Tibial nerve (tissue), 4 donors: ENCODE results near the gene TAF12.
"Not testable (repeated sequence)": the region's sequence is repeated elsewhere in the genome, so short reads cannot be mapped to it uniquely, and the experiment has no call there.

Experiments
- CTCF ChIP-seq, 5 experiments: fragments of 200-600 bp in 3 of 5; fragments of 450-650 bp in 2 of 5; sonication (generic) in 3 of 5; IDR thresholded peaks; one replicate each; pipeline ENCODE4 v1.5.1; 2016 to 2019; ENCODE audit warnings: antibody characterized with exemption in 5 of 5, mild to moderate bottlenecking in 3 of 5, moderate library complexity in 2 of 5
- EP300 ChIP-seq, 2 donors: sonication (generic); formaldehyde crosslinking; IDR thresholded peaks; one replicate each; pipeline ENCODE4 v1.6.1; 2017; ENCODE audit warnings: antibody characterized with exemption in 2 of 2, mild to moderate bottlenecking in 1 of 2
- POLR2A ChIP-seq, 2 donors: fragments of 450-650 bp; IDR thresholded peaks; one replicate each; pipeline ENCODE4 v1.6.1; 2017; ENCODE audit warnings: antibody characterized with exemption in 2 of 2, mild to moderate bottlenecking in 2 of 2, moderate library complexity in 2 of 2

GRCh38 chr1:28645406-28645805 is 2.5 kb upstream of the TAF12 start:
- TF ChIP-seq CTCF, POLR2A, EP300 (IDR thresholded peaks at IDR 0.05): not testable (repeated sequence)
